GM21529 (cell line): Measurements from ENCODE around the gene PDE6C.

Experiments used
- ATAC-seq: cut with Tn5 transposase; IDR thresholded peaks from one replicate; pipeline ENCODE4 v1.9.1; 2021; ENCODE audit not compliant: unreplicated experiment

Gene PDE6C

DNA sequence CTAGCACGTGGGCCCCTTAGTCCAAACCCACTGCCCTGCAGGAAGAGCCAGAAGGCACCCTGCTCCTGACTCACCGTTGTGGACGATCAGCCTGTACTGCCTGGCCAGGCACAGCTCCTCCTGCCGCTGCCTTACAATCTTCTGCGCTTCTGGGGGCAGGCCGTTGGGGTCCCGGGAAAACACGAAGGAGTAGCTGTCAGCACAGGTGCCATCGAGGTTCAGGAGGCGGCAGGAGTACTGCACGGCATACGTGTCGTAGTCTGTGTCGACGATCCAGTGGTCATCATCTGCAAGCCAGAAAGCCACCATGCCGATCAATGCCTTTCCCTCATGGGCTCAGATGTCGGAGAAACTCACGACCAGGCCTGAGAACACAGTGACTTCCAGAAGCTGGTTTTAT lies 18.6 kb upstream of the PDE6C start:
- no peak for ATAC-seq

DNA sequence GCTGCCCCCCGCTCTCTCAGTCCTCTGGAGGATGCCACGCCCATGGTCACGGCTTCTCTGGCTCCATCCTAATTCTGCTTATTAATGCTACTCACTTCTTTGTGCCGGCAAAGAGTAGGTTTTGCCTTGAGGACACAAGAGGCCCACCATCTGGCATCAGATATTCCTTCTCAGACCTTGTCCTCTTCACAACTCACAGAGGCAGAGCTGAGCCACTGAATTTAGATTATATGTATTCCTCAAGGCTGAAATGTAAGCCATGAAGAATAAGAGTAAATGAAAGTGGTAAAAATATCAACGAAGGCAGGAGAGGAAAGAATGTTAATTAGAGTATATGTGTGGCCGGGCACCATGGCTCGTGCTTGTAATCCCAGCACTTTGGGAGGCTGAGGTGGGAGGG lies 17.8 kb upstream of the PDE6C start:
- no peak for ATAC-seq

DNA sequence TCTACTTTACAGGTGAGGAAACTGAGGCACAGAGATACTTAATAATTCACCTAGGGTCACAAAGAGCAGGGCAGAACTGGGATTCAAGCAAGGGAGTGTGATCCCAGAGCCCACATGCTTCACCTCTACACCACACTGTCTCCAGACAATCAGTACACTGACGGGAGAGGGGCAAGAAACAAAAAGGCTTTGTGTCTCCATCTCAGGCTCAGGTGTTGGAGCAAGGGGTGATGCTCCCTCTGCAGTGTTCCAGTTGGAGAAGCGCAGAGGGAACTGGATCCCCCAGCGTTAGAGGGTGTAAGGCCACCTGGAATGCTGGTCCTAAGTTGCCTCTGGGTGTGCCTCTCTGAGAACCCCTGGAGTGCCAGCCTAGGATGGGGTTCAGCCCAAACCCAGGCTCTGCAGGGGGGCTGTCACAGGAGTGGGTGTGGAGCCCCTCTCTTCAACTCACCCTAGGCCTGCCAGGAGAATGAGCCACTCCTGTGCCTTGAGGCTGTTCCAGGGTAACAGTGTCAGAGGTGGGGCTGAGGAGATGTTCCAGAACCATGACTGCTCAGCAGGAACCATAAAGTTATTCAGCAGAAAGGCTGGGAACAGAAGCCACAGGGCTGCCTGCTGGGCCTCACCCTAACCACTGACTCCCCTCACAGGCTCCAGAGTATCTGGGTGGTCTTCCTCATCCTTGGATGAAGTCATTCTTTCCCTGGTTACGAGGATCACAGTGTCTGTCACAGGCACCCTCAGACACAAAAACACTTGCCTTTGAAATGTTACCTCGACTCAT lies 16.8 kb upstream of the PDE6C start:
- no peak for ATAC-seq

DNA sequence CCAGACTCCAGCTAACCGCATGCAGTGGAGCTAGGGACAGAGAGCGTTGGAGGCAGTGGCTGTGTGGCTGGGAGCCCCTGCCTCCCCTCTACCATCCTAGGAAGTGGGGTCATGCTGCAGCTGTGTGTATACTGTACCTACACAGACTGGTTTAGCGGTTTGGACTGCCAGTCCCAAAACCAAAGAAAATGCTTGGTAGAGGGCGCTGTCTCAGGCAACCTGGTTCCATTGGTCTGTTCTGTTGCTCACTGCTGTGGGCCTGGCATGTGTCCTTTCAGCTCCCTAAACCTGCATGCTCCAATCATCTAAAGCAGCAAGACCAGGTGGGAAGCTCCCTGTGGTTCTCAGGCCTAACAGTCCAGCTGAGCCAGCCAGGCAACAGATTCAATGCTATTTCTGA lies 15.8 kb upstream of the PDE6C start:
- no peak for ATAC-seq

DNA sequence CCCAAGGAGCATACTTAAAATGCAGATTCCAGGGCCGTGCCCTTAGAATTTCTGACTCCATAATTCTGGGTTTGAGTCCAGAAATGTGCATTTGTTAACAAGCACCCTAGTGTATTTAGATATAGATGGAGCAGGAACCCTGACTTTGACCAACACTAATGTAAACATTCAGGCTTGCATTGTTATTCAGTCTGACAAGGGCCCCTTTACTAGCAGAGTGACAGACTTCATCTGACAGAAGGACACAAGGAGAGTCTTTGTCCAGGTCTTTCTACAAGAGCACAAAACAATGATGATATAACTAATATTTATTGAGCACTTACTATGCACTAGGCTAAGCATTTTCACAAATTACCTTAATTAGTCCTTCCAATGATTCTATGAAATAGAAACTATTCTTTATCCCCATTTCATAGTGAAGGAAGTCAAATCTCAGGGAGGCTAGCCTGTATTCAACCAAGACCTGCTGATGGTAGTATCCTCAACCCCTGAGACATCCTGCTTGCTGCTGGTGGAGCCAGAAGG lies 15.2 kb upstream of the PDE6C start:
- no peak for ATAC-seq

DNA sequence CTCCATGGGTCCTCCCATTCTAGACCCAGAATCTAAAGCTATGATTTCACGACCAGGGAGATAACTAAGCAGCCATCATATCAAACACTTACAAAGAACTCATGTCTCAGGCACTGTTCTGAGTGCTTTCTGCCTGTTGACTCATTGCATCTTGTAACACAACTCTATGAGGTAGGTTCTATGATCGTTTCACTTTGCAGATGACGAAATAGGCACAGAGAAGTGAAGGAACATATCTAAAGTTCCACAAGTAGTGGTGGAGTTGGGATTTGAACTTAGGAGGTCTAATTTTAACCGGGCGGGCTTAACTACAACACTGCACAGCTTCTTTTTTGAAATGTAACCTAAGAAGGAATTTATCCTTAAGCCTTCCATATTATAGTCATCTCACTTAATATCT lies 14.2 kb upstream of the PDE6C start:
- no peak for ATAC-seq

DNA sequence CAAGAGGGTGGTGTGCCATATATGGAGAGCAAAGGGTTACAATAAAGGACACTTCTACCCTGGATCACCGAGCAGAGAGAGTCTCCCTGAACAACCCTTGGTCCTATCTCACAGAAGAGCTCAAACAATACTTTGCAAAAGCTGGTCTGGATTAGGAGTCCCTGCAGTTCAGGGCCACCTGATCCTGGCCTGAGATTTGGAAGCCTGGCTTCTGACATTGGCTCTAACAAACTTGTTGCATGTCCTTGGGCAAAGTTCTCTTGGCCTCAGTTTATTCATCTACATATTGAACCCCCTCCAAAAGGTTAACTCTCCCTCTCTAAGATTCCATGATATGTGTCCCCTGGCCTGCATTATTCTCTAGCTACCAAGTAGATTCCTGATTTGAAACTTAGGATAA lies 13.0 kb upstream of the PDE6C start:
- ATAC-seq = no peak

DNA sequence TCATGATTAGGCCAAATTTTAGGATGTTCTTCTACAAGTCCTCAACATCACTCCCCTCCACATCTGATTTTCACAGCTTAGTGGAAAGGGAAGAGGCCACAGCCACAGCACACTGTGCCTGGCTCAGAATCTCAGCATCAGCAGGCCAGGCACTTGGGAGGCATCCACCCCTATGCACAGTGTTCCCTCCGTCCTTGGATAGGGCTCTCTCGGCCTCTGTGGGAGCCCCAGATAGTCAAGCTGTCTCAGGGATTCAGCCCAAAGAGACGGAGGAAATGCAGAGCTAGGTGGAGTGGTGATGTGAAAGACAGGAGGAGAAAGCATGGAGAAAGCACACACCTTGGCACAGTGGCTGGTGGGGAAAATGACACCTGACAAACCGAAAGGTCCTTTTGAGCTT lies 12.6 kb upstream of the PDE6C start:
- no peak for ATAC-seq

DNA sequence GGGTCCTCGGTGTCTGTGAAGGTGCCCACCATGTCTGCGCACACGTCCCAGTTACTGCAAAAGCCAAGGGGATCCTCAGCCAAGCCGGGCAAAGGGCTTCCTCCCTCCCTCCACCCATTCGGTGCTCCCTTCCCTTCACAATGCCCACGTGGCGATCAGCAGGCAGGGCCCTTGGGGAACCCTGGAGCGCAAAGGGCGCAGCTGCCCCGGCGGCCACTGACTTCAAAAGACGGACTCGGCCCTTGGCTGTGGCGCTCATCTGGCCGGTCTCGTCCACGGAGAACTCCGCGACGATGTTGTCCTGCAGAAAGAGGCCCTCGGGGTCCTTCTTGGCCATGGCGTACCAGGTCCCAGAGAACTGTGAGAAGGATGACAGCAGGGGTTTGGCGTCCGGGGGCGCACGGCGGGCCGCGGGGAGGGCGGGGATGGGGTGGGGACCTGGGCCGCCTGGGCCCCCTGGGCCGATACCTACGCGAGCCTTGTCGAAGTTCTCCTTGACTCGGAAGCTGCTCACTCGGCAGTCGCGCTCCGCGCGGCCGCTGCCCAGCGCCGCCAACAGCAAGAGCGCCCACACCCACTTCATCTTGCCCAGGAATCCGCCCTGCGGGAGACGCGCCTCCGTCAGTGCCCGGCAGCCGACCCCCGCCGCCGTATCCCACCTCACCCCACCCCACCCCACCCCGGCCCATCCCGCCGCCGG lies 11.7 kb upstream of the PDE6C start:
- no peak for ATAC-seq

DNA sequence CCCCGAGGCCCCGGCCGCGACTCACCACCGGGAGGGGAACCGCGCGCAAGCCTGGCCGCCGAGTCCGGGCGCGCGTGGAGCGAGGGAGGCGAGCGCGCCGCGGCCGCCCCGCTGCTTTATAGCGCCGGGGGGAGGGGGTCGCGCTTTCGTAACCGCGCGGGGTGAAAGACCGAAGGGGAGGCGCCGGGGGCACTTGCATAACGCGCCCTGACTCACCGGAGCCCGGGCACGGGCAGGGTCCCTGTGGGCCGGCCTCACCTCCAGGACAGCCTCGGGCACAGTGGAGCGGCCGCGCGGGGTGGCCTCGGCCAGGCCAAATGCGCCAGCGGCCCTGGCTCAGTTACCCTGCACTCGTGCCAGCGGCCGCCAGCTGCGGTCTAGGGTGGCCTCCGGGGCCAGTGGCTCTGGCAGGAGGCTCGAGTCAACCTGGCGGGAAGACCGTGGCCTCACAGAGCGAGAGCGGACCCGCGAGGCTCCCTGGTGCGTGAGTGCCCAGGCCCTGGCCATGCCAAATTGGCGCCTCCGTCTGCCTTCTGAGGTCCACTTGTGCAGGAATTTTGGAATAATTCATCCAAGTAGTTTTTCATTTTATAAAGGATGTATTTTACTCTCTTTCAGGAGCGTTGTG lies 11.1 kb upstream of the PDE6C start, which contains the start of gene RBP4:
RBP4 (minus strand) TSS at position 90 of the 628 bp plus-strand sequence. CDS start 207 bp downstream, outside the sequence.
- ATAC-seq = no peak

DNA sequence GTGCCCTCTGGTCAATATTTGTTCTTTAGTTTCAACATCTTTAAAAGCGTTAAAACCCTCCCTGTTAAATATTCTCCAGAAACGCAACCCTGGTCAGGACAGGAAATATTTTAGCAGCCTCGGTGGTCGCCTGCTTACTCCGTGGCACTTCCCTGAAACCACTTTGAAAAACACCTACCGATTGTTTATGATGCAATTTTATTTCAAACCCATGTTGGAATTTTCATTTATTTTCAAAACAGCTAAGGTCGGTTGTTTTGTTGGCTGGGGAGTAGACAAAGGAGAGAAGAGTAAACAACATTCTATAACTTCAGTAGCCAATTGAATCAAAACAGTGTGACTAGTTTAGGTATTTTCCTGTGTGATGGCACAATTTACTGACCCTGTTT lies 10.6 kb upstream of the PDE6C start:
- no peak for ATAC-seq

DNA sequence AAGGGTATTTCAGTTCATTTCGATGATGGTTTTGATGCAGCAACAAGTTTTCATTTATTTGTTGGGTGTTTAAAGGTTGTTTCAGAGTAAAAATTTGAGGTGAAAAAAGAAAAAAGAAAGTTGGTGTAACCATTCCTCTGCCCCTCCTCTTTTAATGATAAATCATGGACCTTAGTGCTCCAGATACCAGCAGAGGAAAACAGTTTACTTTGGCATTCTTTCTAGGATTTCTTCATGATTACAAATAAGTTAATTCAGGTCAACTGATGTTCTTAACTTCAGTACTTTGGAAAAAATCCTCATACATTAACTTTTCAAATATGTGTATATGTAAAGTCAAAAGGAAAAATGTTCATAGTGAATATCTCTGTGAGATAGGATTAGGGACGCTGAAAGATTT lies 9.3 kb upstream of the PDE6C start:
- no peak for ATAC-seq

DNA sequence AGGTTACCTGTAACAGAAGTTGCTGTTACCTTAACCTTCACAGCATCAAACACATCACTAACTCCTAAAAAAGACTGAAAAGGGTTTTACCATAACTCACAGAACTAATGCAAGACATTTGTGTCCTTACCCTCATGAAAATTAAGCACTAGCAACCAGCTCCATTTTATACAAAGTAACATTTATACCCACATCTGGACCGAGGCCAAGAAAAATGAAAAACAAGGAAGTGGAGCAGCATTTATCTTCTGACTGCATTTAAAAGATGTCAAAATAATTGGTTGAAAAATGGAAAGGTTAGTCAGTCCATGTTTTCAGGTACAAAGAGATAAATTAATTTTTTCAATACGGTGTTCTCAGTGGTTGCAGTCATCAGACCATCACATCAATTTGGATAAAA lies 8.2 kb upstream of the PDE6C start:
- ATAC-seq = no peak

DNA sequence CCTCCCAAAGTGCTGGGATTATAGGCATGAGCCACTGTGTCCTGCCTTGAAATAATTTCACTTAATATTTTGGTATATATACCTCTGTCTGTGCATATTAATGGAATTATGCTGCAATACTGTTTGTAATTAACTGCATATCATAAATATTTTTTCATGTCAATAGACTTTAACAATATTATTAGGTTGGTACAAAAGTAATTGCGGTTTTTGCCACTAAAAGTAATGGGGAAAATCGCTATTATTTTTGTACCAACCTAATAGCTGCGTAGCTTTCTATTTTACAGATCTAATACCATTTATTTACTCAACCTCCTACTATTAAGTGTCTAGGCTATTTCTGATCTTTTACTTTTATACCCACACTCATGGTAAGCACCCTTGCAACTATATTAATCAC lies 3.9 kb upstream of the PDE6C start:
- ATAC-seq = no peak

DNA sequence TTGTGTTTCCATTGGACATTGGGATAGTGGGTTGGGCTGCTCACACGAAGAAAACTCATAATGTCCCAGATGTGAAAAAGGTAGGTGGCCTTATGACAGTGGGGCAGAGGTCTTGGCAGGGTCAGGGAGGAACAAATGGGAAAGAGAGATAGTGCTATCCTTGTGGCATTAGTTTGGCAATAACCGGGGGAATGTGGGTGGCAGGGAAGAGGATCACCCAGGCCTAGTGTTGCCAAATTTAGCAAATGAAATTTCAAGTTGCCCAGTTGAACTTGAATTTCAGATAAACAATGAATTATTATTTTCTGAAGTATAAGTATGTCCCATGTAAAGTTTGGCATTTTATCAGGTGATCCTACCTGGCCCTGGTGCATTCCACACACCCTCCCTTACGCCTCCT lies 789 bp downstream of the PDE6C start:
- no peak for ATAC-seq

DNA sequence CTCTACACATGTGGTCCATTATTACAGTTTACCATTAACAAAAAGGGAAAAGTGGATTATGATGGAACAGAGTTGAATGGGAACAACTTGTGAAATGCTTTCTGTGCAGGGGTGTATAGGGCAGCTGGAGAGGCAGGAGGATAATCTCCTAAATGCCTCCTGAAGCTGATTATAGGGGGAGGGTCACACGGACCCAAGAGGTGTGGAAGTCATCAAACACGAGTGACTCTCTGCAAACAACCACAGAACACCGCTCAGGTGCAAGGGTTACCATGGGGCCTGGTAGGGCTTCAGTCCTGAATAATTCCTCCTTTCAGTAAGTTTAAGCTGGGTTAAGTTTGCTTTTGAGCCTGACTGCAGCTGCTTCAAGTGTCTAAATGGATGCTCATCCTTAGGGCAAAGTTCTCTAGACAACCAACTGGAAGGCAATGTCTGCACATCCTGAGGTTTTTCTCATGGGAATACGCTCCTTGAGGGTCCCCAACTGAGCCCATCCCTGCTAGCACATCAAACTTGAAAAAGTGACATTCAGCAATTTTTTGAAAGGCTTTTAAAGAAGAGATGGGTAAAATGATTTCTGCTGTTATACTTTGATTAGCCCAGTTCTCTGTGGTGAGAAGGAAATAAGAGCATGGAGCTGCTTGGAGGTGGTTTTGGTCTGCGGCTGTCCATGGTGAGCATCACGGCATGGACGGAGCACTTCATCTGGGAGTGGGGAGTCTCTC lies 1.9 kb downstream of the PDE6C start:
- no peak for ATAC-seq

DNA sequence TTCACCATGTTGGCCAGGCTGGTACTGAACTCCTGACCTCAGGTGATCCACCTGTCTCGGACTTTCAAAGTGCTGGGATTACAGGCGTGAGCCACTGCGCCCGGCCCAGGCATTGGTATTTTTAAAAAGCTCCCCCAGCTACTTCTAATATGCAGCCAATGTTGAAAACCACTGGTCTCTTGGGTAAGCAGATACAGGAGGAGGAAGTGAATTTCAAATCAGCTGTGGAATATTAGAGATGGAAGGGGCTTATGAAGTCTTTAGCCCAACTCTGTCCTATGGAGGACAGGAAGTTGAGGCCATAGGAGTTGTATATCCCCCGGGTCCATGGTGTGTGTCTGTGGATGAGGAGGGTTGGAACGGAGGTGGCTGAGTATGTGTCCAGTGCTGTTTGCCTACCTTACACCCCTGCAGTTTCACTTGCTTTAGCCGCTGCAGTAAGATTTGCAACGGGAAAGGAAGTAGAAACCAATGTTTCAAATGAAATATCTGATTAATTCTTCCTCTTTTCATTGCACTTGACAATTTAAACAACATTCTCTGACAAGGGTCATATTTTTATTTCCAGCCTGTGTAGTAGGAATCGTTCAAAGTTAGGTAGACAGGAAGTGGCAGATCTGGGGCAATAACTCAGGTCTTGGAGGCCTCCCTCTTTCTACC lies 3.4 kb downstream of the PDE6C start:
- ATAC-seq = no peak

DNA sequence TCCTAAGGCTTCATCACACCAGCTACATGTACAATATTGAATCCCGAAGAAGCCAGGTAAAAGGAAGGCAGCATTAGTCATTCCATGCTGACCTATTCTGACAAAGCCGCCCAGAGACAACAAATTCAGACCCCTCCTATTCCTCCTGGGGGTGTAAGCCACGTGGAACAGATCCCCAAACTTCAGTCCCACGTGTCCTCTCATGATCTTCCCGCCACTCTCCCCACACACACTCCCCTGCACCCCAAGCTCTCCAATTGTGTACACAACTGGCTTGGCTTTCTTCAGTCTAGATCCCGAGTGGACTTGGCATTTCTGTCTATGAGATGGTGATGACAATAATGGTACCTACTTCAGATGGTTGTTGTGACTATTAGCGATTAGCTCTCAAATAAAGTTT lies 8.6 kb downstream of the PDE6C start:
- ATAC-seq = no peak

DNA sequence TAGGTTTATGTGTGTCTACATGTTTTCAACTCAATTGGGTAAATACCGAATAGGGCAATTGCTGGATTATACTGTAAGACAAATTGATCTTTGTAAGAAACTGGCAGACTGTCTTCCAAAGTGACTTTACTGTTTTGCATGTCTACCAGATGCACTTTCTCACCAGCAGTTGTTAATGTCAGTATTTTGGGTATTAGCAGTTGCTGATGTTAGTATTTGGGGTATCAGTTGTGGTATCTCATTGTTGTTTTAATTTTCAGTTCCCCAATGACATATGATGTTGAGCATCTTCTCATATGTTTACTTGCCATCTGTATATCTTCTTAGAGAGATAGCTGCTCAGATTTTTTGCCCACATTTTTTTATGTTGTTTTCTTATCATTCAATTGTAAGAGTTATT lies 10.6 kb downstream of the PDE6C start:
- peak; percentile 58 for ATAC-seq

DNA sequence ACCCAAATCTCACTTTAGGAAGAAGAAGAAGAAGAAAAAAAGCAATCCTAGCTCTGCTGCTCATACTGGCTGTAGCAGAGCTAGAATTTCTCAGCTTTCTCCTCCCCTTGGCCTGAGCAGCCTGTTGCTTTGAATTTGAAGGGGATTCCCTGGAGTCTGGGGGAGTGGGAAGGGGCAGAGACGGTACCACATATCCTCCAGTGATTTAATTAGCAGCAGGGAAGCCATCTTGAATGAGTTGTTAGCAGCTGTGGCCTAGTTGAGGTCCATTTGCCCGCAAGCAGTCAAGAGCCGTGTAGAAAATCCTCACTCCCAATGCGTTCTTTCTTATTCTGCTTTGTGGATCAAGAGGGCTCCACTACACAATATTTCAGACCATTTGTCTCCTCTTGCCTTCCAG lies 16.5 kb downstream of the PDE6C start:
- ATAC-seq = no peak
